NCI-H187 treated with DMSO at 0.1 percent for 48 hours (cell line): Measurements from ENCODE around the gene ATP13A4.

ENCODE experiments used
- DNase-seq: peaks from one replicate; lab custom pipeline; 2025; lab: John Stamatoyannopoulos, UW

The ATP13A4 gene

GRCh38 chr3:193491026-193491425 lies 63.7 kb downstream of the ATP13A4 start:
- no peak for DNase-seq

GRCh38 chr3:193490580-193490979 lies 64.1 kb downstream of the ATP13A4 start:
- DNase-seq, result no peak

- no peak for DNase-seq
Observed at GRCh38 chr3:193489949-193490348, 64.7 kb downstream of the ATP13A4 start.

GRCh38 chr3:193488741-193489140 lies 66.0 kb downstream of the ATP13A4 start:
- no peak for DNase-seq

- no peak for DNase-seq
Observed at GRCh38 chr3:193483988-193484539, 70.6 kb downstream of the ATP13A4 start.

GRCh38 chr3:193481436-193481835 lies 73.3 kb downstream of the ATP13A4 start:
- no peak for DNase-seq

GRCh38 chr3:193474446-193474845 lies 80.2 kb downstream of the ATP13A4 start:
- DNase-seq, result no peak

- DNase-seq, result no peak
Observed at GRCh38 chr3:193470710-193471109, 84.0 kb downstream of the ATP13A4 start.

GRCh38 chr3:193465992-193466608 lies 88.6 kb downstream of the ATP13A4 start:
- no peak for DNase-seq

- no peak for DNase-seq
Observed at GRCh38 chr3:193464889-193465288, 89.8 kb downstream of the ATP13A4 start.

- DNase-seq, result no peak
Observed at GRCh38 chr3:193457526-193457925, 97.2 kb downstream of the ATP13A4 start.

- no peak for DNase-seq
Observed at GRCh38 chr3:193452338-193452737, 102.4 kb downstream of the ATP13A4 start.

GRCh38 chr3:193451902-193452301 lies 102.8 kb downstream of the ATP13A4 start:
- no peak for DNase-seq

GRCh38 chr3:193446965-193447602 lies 107.6 kb downstream of the ATP13A4 start:
- DNase-seq, result no peak

GRCh38 chr3:193439423-193439822 lies 115.3 kb downstream of the ATP13A4 start:
- no peak for DNase-seq

GRCh38 chr3:193418576-193419373 lies 135.9 kb downstream of the ATP13A4 start:
- DNase-seq, result no peak

GRCh38 chr3:193416629-193417028 lies 138.1 kb downstream of the ATP13A4 start:
- no peak for DNase-seq

GRCh38 chr3:193407688-193408087 lies 147.0 kb downstream of the ATP13A4 start:
- no peak for DNase-seq

GRCh38 chr3:193407112-193407511 lies 147.6 kb downstream of the ATP13A4 start:
- no peak for DNase-seq

GRCh38 chr3:193403307-193403706 lies 151.4 kb downstream of the ATP13A4 start:
- no peak for DNase-seq

- DNase-seq, result no peak
Observed at GRCh38 chr3:193400304-193400703, 154.4 kb downstream of the ATP13A4 start.

GRCh38 chr3:193396451-193397244 lies 158.0 kb downstream of the ATP13A4 start:
- no peak for DNase-seq
